SK-N-MC (cell line): ENCODE results near the gene PREP.

Experiments used
- EZH2 ChIP-seq: fragments of 200-600 bp; sonication (generic); IDR thresholded peaks from one replicate; pipeline ENCODE4 v1.6.1; 2017; ENCODE audit warnings: antibody characterized with exemption
- FOXP2 ChIP-seq: optimal IDR thresholded peaks from 2 replicates; pipeline ENCODE3; 2011; ENCODE audit warnings: mild to moderate bottlenecking, moderate library complexity; ENCODE audit not compliant: insufficient read depth; ENCODE audit errors: extremely low read length, control extremely low read depth
- POLR2AphosphoS5 ChIP-seq: IDR thresholded peaks from 2 replicates; pipeline ENCODE4 v1.6.1; 2012; ENCODE audit warnings: mild to moderate bottlenecking, low read depth, low read length, borderline replicate concordance

GRCh38 chr6:105319331-105319730 lies 83.6 kb downstream of the PREP start:
- no peak for TF ChIP-seq POLR2AphosphoS5
- TF ChIP-seq FOXP2 = no peak
- TF ChIP-seq EZH2 = no peak
